GM21423 (cell line): ENCODE measurements around the gene EIF1AD.
"Not testable (repeated sequence)": the region's sequence is repeated elsewhere in the genome, so short reads cannot be mapped to it uniquely, and the experiment has no call there.

ENCODE experiments used
- ATAC-seq: cut with Tn5 transposase; IDR thresholded peaks from one replicate; pipeline ENCODE4 v1.9.1; 2021; ENCODE audit warnings: mild to moderate bottlenecking, moderate library complexity; ENCODE audit not compliant: unreplicated experiment

The EIF1AD gene

DNA sequence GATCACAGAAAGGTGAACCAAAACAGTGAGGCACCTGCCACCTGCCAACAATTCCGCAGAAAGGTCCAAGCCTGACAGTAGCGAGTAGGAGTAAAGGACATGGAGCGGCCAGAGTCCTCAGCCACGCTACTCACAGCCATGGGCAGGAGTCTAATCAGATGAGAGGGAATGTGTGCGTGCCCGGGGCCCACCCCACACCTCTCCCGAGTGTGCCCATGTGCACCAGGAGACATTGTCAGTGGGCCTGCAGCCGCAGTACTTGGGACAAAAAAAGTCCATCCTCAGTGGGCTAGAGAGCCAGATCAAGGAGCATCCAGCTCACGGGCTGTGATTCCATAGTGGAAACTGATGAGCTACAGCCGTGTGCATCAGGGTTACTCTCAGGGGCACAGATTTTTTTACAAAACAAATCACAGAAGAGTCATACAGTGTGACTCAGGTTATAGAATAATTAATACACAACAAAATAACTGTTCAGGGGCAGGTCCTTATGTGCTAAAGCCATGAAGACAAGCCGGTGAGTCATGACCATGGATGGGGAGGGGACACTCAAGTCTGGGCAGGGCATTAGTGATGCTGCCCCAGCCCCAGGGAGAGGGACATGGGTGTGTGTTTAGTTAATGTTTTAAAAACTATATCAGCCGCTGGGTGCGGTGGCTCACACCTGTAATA lies 28.4 kb downstream of the EIF1AD start:
- ATAC-seq = no peak

DNA sequence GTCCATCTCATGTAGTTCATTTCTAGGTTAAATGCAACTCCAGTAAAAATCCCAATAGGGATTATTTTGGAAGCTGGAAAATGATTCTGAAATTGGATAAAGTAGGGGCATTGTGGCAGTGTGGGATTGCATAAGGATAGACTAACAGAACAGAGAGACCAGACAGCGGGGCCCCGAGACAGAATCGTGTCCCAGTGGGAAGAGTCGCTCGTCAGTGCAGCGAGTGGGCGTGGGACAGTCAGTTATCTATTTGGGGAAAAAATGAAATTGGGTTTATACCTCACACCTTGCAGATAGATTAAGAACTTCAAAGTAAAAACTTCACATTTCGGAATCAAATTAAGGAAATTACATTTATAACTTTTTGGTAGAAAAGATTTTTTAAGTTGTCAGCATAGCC lies 29.8 kb downstream of the EIF1AD start:
- no peak for ATAC-seq

DNA sequence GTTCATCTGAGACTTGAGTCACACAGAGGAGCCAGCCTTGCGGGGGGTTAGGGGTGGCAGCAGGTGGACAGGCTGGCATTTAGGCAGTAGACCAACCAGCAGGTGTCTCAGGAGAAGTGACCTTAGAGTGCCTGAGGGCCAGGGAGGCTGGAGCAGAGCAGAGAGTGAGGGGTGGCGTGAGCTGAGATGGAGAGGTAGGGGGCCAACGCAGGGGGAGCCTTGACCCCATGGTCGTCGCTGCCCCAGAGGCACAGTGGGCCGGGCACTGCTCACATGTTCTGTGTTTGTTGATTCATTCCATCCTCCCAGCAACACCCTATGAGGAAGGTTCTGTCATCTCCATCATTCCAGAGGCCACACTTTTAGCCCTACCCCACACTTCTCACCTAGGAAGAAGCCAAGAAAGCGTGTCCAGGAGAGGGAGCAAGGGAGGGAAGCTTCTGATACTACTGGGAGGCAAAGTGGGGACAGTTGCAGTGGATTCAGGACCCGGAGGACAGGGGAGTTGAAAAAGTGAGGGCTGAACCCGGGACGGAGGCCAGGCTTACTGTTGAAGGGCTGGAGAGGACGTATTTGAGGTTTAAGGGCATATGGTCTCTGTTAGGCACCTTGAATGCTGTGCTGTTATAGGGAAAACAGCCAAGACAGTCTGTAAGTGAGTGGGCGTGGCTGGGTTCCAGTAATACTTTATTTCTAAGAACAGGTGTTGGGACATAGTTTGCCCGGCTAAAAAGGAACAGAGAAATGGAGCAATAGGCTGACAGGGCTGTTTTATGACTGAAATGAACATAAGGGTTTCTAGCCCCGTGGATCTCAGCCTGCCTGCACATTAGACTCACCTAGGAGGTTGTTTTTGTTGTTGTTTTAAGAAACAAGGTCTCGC lies 33.1 kb downstream of the EIF1AD start:
- no peak for ATAC-seq

DNA sequence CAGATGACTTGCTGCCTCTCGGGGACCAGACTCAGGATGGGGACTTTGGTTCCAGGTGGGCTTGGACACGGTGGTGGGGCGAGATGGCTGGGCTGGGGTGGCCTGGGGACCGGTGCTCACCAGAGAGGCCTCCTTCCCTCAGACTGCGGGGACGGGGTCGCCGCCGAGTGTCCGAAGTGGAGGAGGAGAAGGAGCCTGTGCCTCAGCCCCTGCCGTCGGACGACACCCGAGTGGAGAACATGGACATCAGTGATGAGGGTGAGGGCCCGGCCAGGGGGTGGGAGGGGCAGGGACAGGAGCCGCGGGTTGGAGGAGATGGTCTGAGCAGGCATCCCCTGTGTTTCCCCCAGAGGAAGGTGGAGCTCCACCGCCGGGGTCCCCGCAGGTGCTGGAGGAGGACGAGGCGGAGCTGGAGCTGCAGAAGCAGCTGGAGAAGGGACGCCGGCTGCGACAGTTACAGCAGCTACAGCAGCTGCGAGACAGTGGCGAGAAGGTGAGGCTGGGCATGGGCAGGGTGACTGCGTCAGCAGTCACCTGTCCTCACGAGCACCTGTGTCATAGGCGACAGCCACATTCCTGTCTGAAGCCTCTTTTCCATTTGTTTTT lies 34.5 kb downstream of the EIF1AD start:
- no peak for ATAC-seq

DNA sequence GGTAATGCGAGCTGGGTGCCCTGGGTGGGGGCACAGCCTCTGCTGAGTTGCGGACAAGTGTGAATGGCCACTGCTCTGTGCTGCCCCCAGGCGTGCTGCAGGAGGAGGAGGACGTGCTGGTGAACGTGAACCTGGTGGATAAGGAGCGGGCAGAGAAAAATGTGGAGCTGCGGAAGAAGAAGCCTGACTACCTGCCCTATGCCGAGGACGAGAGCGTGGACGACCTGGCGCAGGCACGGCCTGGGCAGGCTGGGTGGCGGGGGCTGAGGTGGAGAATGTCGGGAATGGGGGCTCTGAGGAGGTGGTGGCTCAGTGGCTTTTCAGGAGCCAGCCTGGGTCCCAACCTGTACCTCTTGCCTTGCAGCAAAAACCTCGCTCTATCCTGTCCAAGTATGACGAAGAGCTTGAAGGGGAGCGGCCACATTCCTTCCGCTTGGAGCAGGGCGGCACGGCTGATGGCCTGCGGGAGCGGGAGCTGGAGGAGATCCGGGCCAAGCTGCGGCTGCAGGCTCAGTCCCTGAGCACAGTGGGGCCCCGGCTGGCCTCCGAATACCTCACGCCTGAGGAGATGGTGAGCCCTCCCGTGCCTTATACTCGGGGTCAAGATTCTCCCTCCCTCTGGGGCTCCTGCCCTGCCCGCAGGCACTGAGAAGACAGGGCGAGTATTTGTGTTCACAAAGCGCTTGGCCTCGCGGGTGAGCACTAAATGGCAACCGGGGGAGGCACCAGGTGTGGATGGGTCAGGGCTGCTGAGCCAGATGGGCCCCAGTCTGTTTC lies 35.8 kb downstream of the EIF1AD start:
- no peak for ATAC-seq

DNA sequence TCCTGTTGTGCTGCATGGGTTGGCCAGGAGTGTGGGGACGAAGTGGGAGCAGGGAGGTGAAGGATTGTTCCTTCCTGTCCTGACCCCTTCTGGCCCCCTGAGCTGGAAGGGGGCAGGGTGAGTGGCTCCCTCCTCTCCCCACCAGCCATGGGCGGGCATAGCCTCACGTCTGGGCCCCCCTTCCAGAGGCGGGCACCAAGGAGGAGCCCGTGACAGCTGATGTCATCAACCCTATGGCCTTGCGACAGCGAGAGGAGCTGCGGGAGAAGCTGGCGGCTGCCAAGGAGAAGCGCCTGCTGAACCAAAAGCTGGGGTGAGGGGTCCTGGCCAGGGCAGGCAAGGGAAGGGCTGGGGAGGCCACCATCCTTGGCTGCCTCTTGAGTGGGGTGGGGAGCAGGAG lies 37.1 kb downstream of the EIF1AD start:
- no peak for ATAC-seq

DNA sequence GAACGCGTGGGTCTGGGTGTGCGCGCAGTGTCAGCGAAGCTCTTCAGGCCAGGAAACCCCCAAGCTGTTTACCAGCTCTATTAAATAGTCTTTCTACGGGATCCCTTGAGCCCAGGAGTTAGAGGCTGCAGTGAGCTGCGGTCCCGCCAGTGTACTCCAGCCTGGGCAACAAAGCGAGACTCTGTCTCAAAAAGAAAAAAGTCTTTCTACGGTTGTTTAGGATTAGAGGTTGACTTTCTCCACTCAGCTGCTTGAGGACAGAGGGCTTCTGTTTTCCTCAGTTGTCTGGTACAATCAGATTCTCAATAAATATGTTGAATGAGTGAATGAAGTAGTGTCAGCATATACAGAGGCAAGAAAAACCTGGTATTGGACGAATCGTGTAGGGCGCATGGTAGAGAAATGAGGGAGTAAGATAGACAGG lies 39.8 kb downstream of the EIF1AD start:
- no peak for ATAC-seq

DNA sequence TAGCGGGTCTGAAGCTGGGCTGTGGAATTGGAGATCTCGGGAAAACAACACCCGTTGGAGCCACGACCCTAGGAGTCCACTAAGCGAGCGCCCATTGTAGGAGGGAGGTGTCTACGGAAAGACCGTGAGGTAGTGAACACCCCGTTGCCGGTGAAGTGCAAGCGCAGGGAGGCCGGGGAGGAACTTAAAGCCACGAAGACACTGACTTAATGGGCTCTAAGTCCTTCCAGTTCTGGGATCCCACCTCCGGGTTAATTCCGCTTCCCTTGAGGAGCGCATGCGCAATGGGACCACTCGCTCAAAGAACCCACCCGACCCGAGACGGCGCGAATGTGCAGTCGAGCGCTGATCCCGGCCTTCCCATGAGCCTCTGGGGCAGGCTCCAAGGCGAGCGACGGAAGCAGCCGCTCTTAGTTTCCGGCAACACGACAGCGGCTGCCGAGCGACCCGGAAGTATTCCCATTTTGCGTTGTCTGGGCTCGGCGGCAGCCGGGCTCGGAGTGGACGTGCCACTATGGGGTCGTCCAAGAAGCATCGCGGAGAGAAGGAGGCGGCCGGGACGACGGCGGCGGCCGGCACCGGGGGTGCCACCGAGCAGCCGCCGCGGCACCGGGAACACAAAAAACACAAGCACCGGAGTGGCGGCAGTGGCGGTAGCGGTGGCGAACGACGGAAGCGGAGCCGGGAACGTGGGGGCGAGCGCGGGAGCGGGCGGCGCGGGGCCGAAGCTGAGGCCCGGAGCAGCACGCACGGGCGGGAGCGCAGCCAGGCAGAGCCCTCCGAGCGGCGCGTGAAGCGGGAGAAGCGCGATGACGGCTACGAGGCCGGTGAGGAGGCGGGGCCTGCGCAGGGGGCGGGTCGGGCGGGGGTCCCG lies 40.5 kb downstream of the EIF1AD start, which contains the start of gene SART1:
Gene SART1 (plus strand): TSS at position 468 of the 874 bp plus-strand sequence. CDS start 47 bp downstream, at position 515.
- peak; percentile 81 for ATAC-seq

DNA sequence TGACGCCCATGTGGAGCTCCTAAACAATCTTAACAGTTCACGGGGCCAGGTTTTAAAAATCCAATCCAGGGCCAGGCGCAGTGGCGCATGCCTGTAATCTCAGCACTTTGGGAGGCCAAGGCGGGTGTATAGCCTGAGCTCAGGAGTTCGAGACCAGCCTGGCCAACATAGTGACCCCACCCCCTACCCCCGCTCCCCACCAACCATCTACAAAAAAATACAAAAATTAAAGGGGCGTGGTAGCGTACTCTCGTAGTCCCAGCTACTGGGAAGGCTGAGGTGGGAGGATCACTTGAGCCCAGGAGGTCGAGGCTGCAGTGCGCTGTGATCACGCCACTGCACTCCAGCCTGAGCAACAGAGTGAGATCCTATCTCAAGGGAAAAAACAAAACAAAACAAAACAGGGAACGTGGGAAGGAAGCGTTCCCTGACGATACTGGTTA lies 41.1 kb downstream of the EIF1AD start:
- ATAC-seq = no peak

DNA sequence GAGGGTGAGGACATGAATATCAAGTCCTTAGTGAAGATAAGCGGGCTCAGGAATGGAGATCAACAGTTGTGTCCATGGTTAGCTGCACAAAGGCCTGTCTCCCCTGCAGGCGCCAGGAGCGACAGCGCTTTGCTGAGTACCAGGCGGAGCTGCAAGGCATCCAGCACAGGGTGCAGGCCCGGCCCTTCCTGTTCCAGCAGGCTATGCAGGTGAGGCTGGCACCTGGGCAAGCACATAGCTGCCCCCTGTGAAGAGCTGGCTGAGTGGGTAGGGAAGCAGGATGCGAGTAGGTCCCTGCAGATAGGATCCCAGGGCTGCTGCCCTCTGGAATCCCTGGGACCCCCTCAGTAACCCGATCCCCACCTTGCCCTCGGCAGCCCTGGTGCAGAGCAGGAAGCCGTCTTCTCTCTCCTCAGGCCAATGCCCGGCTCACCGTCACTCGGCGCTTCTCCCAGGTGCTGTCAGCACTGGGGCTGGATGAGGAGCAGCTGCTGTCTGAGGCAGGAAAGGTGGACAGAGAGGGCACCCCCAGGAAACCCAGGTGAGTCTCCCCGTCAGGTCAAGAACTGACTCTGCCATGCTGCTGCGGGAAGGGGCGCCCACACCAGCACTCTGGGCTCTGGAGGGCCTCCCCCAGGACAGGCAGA lies 43.1 kb downstream of the EIF1AD start:
- no peak for ATAC-seq

DNA sequence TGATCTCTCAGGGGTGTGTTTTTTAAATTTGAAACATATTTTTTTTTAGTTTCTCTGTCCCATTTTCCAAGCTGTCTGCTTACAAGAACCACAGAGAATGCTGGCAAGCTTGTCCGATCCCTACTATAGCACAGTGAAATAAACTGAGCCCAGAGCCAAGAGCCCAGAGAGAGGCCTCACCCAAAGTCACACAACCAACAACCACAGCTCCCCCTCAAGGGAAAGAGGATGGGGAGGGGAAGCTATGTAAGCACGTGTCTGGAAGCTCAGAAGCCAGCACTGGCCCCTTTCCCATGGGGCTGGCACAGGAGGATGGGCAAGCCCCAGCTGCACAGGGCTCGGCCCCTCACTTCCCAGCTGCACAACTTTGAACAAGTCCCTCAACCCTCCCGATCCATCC lies 43.7 kb downstream of the EIF1AD start:
- ATAC-seq = no peak

DNA sequence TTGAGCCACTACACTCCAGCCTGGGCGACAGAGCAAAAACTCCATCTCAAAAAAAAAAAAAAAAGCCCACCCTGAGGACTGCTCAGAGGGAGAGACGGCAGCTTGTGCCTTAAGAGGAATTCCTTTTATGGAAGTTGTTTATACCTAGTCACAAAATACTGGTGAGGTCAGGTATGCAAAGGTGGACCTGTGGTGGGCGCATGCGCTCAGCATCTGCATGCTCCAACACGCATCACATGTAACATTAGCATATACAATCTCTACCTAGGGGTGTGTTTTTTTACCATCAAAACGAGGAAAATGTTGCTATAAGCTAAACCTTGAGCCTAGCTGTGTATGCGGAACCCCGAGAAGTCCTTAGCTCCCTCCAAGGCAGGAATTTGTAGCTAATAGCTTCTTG lies 47.2 kb downstream of the EIF1AD start:
- ATAC-seq = no peak

DNA sequence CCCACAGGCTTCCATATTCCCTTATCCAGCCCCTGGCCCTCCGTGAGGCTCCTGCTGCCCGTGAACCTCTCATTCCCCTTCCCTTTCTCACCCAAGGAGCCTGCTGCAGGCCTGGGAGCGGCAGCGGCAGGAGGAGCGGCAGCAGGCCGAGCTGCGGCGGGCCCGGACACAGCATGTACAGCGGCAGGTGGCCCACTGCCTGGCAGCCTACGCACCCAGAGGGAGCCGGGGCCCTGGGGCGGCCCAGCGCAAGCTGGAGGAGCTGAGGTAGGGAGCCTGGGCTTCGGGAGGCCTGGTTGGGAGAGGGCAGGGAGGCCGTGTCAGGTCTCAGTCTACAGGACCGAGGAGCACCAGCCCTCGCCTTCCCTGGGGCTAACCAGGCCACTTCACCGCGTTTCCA lies 48.5 kb downstream of the EIF1AD start:
- no peak for ATAC-seq

DNA sequence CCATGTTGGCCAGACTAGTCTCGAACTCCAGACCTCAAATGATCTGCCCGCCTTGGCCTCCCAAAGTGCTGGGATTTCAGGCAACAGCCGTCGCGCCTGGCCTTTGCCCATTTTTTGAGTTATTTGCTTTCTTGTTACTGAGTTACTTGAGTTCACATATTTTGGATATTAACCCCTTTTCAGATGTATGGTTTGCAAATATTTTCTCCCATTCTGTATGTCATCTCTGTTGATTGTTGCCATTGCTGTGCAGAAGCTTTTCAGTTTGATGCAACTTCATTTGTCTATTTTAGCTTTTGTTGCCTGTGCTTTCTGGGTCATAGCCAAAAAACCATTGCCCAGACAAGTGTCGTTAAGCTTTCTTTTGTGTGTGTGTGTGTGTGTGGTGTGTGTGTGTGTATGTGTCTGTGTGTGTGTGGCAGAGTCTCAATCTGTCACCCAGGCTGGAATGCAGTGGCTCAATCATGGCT lies 49.9 kb downstream of the EIF1AD start:
- ATAC-seq = no peak

DNA sequence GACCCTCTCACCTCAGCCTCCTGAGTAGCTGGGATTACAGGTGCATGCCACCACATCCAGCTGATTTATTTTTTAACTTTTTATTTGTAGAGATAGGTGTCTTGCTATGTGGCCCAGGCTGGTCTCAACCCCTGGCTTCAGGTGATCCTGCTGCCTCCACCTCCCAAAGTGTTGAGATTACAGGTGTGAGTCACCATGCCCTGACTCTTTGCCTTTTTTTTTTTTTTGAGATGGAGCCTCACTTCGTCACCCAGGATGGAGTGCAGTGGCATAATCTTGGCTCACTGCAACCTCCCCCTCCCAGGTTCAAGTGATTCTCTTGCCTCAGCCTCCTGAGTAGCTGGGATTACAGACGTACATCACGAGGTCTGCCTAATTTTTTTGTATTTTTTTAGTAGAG lies 50.3 kb downstream of the EIF1AD start:
- not testable (repeated sequence) for ATAC-seq

DNA sequence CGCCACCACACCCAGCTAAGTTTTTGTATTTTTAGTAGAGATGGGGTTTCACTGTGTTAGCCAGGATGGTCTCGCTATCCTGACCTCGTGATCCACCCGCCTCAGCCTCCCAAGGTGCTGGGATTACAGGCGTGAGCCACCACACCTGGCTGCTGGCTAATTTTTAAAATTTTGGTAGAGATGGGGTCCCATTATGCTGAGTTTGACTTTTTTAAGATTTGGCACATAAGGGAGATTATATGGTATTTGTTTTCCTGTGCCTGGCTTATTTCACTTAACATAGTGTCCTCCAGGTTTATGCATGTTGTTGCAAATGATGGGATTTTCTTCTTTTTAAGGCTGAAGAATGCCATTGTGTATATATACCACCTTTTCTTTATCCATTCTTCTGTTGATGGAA lies 51.2 kb downstream of the EIF1AD start:
- ATAC-seq = not testable (repeated sequence)

DNA sequence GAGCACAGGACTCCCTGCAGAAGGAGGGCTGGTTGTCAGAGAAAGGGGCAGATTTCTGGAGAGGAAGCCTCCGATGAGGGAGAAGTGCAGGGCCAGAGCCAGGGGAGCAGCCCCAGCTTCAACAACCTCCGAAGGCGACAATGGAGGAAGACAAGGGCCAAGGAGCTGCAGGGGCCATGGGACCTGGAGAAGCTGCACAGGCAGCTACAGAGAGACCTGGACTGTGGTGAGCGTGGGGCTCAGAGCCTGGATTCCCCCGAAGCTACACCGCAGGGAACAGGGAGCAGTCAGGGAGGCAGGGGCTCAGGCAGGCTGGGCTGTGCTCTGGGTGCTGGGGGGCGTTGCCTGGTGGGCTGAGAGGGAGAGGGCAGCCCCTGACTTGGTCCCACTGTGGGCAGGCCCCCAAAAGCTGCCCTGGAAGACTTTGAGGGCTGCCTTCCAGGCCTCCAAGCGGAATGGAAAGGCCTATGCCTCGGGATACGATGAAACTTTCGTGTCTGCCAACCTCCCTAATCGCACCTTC lies 54.3 kb downstream of the EIF1AD start:
- ATAC-seq = no peak

DNA sequence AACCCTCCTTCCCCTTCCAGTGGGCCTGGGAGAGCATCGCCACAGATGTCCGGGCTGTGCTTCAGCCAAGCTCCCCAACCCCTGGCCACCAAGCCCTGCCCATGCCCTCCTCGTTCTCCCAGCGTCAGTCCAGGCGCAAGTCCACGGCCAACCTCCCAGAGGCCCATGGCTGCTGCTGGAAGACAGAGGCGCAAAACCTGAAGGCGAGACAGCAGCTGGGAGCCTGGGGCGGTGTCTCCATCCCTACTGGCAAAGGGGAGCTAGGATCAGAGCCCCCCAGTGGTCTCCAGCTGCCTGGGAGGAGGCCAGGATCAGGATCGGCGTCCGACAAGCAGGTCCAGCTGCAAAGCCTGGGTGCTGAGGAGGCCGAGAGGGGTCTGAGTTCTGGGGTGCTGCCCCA lies 54.8 kb downstream of the EIF1AD start:
- no peak for ATAC-seq

DNA sequence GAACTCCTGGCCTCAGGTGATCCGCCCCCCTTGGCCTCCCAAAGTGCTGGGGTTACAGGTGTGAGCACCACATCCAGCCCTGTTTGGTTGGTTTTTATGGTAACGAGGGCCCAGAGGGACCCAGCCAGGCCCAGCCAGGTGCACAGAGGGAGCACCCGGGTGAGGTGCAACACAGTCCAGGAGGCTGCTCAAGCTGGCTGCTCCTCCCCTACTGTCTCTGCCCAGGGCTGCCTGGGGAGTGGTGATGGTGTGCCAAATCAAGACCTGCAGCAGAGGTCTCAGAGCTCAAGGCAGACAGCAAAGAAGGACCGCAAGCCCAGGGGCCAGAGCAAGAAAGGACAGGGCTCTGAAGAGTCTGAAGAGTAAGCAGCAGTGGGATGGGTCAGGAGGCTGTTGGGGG lies 55.3 kb downstream of the EIF1AD start:
- ATAC-seq = no peak
